GM21717 (cell line): Measurements from ENCODE around the gene GRM7.

Experiments used
- ATAC-seq: cut with Tn5 transposase; IDR thresholded peaks from one replicate; pipeline ENCODE4 v1.9.1; 2021; ENCODE audit warnings: mild to moderate bottlenecking, moderate library complexity; ENCODE audit not compliant: unreplicated experiment

Gene GRM7

DNA sequence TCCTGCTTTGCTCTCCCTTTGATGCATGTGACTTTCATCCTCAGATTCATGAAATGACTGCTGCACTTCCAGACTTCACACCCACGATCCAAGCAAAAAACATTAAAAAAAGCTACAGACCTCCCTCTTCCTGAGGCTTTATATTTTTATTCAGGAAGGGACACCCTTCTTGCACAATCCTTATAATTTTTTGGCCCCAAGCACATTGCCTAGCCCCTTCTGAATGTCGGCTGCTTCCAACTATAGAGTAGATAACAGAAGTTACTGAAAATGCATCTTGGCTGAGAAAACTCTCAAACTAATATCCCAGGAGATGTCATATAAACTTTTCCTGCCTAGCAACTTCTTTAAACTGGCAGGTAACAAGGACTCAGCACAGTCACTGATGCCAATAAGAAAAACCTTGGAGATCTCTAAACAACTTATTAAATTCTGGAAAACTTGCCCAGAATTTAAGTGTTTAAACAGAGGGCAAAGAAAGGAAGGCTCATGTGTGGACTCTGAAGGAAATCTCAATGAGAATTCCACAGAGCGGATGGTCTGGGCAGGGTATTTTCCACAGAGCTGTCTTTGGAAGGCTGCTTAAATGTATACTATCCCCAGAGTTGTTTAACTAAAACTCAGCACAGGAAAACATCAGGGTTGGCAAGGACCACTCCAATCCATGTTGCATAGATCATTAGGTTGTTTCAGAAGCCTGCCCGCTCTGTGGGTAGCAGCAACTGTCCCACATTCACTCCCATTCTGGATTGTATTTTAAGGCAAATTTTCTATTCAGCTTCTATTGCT is 893.9 kb downstream of the GRM7 start:
- ATAC-seq: no peak

GRCh38 chr3:7759630-7760029 is 898.7 kb downstream of the GRM7 start:
- no peak for ATAC-seq

GRCh38 chr3:7760718-7761117 is 899.8 kb downstream of the GRM7 start:
- ATAC-seq: no peak

- ATAC-seq: no peak
Measured at GRCh38 chr3:7764115-7764514, 903.2 kb downstream of the GRM7 start.

DNA sequence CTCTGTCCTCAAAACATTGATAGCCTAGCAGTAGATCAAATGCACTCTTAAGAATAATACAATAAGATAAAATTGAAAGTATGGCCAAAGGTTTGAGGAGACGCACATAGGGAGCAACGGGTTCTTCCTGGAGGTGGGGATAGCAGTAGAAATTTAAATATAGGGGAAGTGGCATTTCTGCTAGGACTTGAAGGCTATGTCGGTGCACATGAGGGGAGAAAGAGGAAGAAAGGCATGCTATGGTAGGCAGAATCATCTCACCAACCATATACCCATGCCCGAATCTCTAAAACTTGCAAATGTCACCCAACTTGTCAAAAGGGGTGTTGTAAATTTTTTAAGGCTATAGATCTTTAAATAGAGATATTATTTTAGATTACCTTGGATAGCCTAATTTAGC is 905.6 kb downstream of the GRM7 start:
- ATAC-seq: no peak

DNA sequence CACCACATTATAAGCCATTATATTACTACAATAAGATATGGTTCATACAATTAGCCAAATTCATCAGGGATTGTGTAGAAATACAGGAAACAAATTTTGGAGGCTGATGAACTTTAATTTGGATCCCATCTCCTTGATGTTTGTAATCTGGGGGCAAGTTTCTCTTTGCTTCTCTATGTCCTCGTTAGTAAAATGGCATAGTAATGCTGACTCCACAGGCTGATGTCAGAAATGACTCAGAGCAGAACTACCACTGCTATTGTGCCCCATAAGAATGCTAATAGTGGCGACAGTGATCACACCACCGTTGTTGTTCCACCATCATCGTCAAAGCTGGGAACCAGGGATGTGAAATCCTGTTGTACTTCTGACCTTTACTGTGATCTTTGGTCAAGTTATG is 918.4 kb downstream of the GRM7 start:
- ATAC-seq: no peak

- ATAC-seq: no peak
Measured at GRCh38 chr3:7781395-7781794, 920.5 kb downstream of the GRM7 start.

- no peak for ATAC-seq
Measured at GRCh38 chr3:7787871-7788828, 927.2 kb downstream of the GRM7 start.

- ATAC-seq: no peak
Measured at GRCh38 chr3:7788881-7789280, 928.0 kb downstream of the GRM7 start.

DNA sequence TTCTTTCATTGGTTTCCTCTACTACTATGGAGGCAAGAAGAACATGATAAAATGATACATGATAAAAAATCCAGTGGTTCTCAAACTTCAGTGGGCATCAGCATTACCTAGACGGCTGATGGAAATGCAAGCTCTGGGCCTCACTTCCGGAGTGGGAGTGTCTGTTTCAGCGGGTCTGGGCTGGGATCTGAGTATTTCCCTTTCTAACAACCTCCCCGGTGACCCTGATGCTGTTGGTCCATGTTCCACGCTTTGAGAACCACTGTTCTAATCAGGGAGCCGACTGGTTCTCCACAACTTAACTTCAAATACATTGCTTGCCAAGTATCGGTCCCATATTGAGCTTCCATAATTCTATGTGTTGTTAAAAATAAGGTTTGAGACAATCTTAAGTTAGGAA is 928.4 kb downstream of the GRM7 start:
- ATAC-seq: no peak

DNA sequence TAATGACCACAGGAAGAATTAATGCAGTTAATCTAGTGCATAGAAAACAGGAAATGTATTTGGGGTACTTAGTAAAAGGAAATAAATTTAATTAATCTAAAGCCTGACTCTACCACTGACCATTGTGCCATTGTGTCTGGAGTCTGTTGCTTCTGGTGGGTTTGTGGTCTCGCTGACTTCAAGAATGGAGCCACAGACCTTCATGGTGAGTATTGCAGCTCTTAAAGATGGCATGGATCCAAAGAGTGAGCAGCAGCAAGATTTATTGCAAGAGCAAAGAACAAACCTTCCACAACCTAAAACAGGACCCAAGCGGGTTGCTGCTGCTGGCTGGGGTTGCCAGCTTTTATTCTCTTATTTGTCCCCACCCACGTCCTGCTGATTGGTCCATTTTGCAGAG is 929.2 kb downstream of the GRM7 start:
- ATAC-seq: no peak
